D721Med (cell line): ENCODE results near the gene TMEM123.
A peak's percentile ranks its signal among the peaks of the same experiment; 100 is the strongest.

Experiments used
- DNase-seq: peaks from one replicate; pipeline ENCODE4 v3.0.0; 2011; ENCODE audit warnings: low spot score; ENCODE audit not compliant: insufficient read length
- FAIRE-seq: peaks from 2 replicates; lab custom pipeline; 2011; peaks lifted over from hg19 to GRCh38; lab: Jason Lieb, UNC
- TF ChIP-seq, protein P1 (sequence below): IDR thresholded peaks from 2 replicates; pipeline ENCODE4 v1.5.1; 2012; ENCODE audit warnings: mild to moderate bottlenecking, control low read depth; ENCODE audit not compliant: insufficient read depth; ENCODE audit errors: missing control alignments

TMEM123 gene

DNA sequence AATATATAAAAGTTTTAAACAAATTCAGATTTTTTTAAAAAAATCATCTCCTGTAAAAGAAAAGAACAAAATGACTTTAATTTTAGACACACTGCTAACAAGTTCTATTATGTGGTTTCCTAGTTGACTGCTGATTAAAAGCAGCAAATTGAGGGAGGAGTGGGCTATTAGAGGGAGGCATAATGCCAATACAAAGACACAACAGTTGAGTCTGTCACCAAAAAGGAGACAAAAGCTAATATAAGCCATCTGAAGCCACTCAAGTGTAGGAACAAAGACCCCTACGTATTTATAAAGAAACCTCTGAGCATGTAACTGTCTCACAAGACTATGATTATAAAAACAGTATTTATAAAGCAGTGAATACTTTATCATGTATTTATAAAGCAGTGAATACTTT is 28.6 kb downstream of the TMEM123 start:
- TF ChIP-seq, protein P1, sequence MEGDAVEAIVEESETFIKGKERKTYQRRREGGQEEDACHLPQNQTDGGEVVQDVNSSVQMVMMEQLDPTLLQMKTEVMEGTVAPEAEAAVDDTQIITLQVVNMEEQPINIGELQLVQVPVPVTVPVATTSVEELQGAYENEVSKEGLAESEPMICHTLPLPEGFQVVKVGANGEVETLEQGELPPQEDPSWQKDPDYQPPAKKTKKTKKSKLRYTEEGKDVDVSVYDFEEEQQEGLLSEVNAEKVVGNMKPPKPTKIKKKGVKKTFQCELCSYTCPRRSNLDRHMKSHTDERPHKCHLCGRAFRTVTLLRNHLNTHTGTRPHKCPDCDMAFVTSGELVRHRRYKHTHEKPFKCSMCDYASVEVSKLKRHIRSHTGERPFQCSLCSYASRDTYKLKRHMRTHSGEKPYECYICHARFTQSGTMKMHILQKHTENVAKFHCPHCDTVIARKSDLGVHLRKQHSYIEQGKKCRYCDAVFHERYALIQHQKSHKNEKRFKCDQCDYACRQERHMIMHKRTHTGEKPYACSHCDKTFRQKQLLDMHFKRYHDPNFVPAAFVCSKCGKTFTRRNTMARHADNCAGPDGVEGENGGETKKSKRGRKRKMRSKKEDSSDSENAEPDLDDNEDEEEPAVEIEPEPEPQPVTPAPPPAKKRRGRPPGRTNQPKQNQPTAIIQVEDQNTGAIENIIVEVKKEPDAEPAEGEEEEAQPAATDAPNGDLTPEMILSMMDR = no peak
- FAIRE-seq = no peak
- no peak for DNase-seq

DNA sequence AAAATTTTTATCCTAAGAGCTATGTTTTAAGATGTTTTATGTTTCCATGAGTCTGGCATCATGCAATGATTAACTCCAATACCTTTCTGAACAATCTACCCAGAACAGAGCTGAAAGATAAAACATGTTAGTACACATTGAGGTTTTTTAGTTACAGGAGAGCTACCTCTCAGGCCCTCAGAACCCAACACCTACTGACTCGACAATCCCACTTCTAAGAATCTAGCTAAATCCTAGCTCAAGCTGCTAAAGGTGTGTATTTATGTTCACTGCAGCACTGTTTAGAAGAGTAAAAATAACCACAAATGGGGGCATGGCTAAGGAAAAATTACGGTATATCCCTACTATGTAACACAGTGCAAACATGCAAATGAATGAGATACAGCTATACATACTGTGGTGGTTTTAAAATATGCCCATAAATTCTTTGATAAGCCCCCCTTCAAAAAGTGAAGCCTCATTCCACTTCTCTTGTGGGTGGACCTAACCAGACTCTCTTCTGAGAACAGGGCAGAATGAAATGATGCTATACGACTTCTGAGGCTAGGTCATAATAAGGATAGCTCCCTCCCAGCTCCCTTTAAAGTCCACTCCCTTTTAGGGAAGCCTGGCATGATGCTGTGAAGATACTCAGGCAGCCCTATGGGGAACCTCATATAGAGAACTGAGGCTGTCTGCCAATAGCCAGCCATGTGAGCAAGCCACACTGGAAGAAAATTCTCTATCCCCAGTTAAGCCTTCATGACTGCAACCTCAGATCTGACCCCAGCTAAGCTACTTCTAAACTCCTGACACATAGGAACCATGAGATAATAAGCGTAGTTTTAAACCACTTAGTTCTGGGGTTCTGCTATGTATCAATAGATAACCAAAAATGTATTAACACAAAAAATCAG is 29.5 kb downstream of the TMEM123 start:
- DNase-seq = no peak
- peak; percentile 58 for FAIRE-seq
- TF ChIP-seq, protein P1 = no peak

DNA sequence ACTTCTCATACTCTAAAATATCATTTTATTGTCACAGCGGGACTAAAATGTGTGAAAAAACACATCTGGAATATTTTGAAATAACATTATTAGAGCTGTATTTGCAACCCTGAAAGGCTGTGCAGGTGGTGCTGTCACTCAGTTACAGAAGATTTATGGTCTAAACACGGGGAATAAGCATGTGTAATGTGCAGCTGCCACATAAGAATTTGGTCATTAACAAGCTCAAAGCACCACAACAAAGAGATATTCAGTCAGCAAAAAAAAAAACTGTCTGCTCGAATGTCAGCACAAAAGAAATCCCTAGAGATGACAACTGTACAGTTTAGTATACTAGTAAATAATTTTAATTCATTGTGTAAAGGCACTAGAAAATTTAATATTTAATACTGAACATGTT is 31.3 kb downstream of the TMEM123 start:
- FAIRE-seq (no peak), DNase-seq (no peak)
- TF ChIP-seq, protein P1 = no peak

DNA sequence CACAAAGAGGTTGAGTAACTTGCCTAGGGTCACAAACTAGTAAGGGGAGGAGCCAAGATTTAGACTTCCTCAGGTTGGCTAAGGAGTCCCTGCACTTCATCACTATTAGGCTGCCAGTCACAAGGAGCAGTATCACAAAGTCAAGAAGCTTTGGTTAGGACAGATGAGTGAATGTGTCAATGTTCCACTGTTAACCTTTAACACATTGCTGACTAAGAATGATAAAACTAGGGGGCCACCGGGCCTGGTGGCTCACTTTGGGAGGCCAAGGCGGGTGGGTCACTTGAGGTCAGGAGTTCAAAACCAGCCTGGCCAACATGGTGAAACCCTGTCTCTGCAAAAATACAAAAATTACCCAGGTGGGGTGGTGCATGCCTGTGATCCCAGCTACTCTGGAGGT is 32.0 kb downstream of the TMEM123 start:
- DNase-seq = no peak
- FAIRE-seq = no peak
- TF ChIP-seq, protein P1 = no peak

DNA sequence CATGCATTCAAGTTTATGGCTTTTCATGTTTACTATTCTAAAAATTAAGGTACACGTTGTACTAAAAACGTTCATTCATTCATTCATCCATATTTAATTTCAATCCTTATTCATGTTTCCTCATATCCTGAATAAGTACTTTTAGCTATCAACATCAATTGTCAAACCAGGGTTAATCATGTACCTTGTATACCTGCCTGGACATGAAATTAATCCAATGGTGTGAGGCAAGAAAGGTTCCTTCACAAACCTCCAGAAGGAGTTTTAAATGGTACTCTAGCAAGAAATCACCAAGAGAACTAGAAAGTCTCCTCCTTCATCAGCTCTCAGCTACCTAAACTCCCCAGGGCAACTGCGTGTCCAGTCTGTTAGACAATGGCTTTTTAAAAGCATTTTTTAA is 33.4 kb downstream of the TMEM123 start:
- FAIRE-seq (peak; percentile 32), DNase-seq (no peak)
- TF ChIP-seq, protein P1 = no peak

DNA sequence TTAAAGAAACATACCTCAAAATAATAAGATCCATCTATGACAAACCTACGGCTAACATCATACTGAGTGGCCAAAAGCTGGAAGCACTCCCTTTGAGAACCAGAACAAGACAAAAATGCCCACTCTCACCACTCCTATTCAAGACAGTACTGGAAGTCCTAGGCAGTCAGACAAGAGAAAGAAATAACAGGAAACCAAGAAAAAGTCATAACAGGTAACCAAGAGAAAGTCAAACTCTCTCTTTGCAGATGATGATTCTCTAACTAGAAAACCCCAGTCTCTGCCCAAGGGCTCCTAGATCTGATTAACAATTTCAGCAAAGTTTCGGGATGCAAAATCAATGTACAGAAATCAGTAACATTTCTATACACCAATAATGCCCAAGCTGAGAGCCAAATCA is 35.6 kb downstream of the TMEM123 start:
- TF ChIP-seq, protein P1 = no peak
- FAIRE-seq = no peak
- no peak for DNase-seq

DNA sequence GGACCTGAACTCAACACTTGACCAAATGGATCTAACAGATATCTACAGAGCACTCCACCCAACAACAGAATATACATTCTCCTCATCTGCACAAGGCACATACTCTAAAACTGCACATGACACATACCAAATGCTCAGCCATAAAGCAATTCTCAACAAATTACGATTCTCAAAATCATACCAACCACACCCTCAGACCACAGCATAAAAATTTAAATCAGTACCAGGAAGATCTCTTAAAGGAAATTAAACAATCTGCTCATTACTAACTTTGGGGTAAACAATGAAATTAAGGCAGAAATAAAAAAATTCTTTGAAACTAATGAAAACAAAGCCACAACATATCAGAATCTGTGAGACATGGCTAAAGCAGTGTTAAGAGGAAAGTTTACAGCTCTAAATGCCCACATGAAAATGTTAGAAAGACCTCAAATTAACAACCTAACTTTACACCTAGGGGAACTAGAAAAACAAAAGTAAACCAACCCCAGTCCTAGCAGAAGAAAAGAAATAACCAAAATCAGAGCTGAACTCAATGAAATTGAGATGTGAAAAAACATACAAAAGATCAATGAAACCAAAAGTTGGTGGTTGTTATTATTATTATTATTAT is 37.2 kb downstream of the TMEM123 start:
- DNase-seq = no peak
- no peak for FAIRE-seq
- TF ChIP-seq, protein P1 = no peak
